ENCODE data around the gene SMIM44.
"Not testable (repeated sequence)": the region's sequence is repeated elsewhere in the genome, so short reads cannot be mapped to it uniquely, and the experiment has no call there.

The SMIM44 gene

GRCh38 chr19:3483226-3483628, at the start of gene SMIM44:
TSS of gene SMIM44 (minus strand) at chr19:3483441. CDS start at chr19:3483403, 38 bp downstream.
- no peak for DNase-seq (ENCODE audit: low read depth)

GRCh38 chr19:3533033-3533432, 49.8 kb upstream of the SMIM44 start:
- DNase-seq (ENCODE audit: low read depth): no peak

- no peak for DNase-seq (ENCODE audit: low read depth)
Measured at GRCh38 chr19:3532154-3532786, 49.0 kb upstream of the SMIM44 start.

GRCh38 chr19:3531716-3532115, 48.5 kb upstream of the SMIM44 start:
- DNase-seq (ENCODE audit: low read depth): no peak

GRCh38 chr19:3530389-3530788, 47.1 kb upstream of the SMIM44 start:
- DNase-seq (ENCODE audit: low read depth): no peak

DNA sequence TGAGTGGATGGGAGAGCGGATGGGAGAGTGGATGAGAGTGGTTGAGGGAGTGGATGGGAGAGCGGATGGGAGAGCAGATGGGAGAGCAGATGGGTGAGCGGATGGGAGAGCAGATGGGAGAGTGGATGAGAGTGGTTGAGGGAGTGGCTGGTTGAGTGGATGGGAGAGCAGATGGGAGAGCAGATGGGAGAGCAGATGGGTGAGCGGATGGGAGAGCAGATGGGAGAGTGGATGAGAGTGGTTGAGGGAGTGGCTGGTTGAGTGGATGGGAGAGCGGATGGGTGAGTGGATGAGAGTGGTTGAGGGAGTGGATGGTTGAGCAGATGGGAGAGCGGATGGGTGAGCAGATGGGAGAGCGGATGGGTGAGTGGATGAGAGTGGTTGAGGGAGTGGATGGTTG, 46.1 kb upstream of the SMIM44 start:
- DNase-seq (ENCODE audit: low read depth): not testable (repeated sequence)

DNA sequence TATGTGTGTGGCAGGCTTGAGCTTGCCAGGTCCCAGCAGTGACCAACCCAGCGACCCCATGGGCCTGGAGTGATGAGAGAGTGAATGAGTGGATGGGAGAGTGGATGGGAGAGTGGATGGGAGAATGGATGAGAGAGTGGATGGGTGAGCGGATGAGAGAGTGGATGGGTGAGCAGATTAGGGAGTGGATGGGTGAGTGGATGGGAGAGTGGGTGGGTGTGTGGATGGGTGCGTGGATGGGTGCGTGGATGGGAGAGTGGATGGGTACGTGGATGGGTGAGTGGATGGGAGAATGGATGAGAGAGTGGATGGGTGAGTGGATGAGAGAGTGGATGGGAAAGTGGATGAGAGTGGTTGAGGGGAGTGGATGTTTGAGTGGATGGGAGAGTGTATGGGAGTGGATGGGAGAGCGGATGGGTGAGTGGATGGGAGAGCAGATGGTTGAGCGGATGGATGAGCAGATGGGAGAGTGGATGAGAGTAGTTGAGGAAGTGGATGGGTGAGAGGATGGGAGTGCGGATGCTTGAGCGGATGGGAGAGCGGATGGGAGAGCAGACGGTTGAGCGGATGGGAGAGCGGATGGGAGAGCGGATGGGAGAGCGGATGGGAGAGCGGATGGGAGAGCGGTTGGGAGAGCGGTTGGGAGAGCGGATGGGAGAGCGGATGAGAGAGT, 45.4 kb upstream of the SMIM44 start:
- DNase-seq (ENCODE audit: low read depth): no peak

DNA sequence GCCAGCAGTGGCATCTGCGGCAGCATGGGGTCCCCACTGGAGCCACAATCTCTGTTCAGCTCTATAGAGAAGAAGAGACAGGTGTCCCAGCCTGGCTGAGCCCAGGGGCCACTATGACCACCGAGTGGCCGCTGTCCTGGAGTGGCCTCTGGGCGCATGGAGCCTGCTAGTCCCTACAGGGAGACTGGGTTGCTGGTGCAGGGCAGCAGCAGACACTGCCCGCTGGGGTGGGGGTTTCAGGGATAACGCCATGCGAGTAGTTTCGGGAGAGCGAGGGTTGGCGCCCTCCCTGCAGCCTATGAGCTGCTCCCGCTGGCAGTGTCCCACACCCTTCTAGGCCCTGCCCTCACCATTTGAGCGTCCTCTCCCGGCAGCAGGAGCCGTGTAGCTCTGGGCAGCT, 44.8 kb upstream of the SMIM44 start:
- DNase-seq (ENCODE audit: low read depth): no peak

DNA sequence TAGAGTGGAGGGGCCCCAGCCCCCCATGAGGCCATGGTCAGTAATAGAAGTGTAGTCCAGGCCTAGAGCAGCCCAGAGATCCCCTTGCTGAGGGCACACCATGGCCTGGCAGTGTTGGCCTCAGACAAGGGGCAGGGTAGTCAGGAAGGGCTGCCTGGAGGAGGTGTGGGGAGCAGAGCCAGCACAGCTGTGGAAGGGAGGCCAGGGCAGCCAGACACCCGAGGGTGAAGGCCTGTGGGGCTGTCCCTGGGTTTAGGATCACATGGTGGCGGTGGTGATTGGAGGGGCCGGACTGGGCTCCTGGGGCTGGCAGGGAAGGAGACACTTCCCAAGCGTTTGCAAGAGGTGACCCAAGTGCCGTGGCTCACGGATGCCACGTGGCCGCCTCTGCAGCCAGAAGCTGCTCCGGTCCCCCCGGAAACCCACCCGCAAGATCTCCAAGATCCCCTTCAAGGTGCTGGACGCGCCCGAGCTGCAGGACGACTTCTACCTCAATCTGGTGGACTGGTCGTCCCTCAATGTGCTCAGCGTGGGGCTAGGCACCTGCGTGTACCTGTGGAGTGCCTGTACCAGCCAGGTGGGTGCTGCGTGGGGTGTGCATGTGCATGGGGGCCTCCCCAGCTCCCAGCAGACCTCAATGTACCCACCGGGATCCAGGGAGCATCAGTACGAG, 44.1 kb upstream of the SMIM44 start:
- no peak for DNase-seq (ENCODE audit: low read depth)

DNA sequence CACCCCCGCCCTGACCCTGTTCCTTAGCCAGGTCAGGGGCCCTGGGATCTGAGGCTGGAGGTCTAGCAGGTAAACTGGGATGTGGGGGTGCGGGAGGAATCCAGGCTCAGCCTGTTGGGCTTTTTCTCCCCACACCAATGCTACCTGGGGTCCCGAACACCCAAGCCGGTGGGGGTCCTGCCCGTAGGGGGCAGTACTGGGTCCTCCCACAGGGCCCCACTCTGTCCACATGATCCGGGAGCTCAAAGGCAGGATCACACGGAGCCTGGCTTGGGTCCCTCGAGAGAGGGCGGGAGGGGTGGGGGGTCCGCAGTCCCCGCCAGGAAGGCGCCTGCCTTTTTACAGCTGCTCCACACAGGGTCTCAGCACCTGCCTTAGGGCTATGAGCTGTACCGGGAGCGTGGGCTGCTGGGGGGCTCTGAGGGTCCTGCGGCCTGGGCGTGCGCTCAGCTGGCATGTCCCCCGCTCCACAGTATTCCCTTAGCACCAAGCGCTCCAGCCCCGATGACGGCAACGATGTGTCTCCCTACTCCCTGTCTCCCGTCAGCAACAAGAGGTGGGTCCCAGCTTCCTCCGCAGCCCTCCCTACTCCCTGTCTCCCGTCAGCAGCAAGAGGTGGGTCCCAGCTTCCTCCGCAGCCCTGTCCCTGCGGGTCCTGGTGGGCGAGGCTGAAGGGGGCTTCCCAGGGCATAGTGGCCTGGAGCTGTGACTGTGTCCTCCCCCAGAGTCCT, 43.4 kb upstream of the SMIM44 start:
- DNase-seq (ENCODE audit: low read depth): no peak

DNA sequence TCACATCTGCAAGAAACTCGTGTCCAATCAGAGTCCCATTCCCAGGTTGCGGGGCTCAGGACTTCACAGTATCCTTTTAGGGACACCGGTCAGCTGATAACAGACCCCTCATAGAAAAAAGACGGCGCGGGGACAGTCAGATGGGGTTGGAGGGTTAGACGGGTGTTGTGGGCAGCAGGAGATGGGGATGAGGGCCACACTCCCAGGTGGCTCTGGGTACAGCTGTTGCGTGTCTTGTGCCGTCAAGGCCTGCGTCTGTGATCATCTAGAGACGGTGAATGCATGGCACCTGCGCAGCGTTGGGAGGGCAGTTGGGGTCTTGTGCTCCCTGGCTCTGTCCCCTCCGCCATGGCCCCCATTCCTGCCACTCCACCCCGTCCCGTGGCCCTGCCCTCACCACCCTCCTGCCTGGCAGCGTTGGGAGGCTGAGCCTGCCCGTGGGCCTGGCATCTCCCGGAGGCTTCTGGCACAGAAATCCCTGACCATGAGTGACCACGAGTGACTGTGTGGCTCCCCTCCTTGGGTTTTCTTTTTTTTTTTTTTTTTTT, 41.7 kb upstream of the SMIM44 start:
- no peak for DNase-seq (ENCODE audit: low read depth)

DNA sequence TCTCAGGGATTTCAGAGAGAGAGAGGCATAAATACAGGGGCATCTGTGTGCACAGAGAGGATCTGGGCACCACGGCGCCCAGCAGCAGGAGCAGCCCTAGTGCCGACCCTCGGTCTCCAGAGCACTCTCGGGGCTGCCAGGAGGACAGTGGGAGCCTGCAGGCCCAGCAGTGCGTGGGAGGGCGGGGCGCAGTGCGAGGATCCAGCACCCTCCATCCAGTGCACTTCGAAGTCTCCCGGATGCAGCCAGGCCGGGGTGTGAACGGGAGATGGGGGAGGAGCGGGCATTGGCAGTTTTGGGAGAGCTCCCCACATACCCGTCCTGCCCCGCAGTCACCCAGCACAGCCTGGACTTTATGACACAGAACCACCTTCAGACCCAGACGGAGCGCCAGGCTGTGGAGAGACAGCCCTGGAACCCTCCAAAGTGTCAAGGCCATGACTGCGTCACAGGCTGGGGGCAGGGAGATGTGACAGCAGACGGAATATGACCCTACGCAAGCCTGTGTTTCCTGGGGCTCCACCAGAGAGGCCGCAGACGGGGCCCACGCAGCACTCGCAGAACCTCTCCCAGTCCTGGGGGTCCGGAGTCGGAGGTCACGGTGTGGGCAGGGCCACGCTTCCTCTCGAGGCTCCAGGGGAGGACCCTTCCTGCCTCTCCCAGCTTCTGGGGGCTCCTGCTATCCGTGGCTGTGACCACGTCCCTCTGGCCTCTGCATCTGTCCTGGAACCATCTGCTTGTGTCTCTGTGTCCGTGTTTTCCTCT, 41.0 kb upstream of the SMIM44 start:
- DNase-seq (ENCODE audit: low read depth): no peak

- no peak for DNase-seq (ENCODE audit: low read depth)
Measured at GRCh38 chr19:3523361-3524077, 40.3 kb upstream of the SMIM44 start.

- DNase-seq (ENCODE audit: low read depth): no peak
Measured at GRCh38 chr19:3522421-3523360, 39.5 kb upstream of the SMIM44 start.

DNA sequence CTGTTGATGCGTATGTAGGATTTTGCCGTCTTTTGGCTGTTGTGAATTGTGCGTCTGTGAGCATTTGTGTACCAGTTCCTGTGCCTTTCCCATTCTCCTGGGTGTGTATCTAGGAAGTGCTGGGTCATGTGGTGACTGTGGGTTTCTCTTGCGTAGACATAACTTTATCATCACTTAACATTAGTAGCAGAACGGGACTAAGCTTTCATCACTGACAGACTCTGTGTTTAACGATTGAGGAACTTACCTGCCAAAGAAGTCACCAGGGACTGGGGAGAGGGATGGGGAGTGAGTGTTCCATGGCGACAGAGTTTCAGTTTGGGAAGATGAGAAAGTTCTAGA, 37.8 kb upstream of the SMIM44 start:
- no peak for DNase-seq (ENCODE audit: low read depth)

GRCh38 chr19:3520166-3521103, 37.2 kb upstream of the SMIM44 start:
- DNase-seq (ENCODE audit: low read depth): no peak

GRCh38 chr19:3519126-3519525, 35.9 kb upstream of the SMIM44 start:
- no peak for DNase-seq (ENCODE audit: low read depth)

DNA sequence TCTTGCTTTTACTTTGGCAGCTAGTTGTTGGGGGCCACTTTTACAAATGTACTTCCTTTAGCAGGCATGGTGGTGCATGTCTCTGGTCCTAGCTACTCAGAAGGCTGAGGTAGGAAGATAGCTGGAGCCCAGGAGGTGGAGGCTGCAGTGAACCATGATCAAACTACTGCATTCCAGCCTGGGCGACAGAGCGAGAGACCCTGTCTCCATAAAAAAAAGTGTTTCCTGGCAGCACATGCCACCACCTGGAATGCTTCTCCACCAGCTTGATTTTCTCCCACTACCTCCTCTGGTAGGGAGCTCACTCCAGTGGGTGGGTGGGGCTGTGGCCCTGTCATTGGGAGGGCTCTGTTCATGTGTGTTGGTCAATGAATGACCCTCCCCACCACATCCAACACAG, 35.4 kb upstream of the SMIM44 start:
- DNase-seq (ENCODE audit: low read depth): no peak

DNA sequence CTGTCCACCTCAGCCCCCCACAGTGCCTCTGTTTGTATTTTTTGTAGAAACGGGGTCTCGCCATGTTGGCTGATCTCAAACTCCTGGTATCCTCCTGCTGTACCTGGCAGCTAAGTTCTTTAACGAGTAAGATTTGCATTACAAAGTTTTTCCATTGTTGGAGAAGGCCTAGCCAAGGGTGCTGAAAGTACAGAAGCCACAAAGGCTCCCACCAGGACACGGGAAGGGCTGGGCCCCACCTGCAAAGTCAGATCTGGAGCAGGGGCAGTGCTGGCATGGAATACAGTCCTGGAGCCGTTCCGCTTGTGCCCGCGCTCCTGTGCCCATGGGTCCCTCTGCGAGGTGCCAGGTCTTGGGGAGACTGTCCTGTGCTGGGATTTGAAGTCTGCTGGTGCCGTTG, 35.0 kb upstream of the SMIM44 start:
- DNase-seq (ENCODE audit: low read depth): no peak
